NCI-H2196 (cell line): Measurements from ENCODE around the gene KDSR.
A peak's percentile ranks its signal among the peaks of the same experiment; 100 is the strongest.

Experiments
- DNase-seq: peaks from one replicate; lab custom pipeline; 2025; ENCODE audit not compliant: unreplicated experiment; lab: John Stamatoyannopoulos, UW

KDSR gene

GRCh38 chr18:63367053-63367953 lies at the start of gene KDSR:
TSS of gene KDSR (minus strand) at chr18:63367206. CDS start at chr18:63367118, 88 bp downstream.
- peak; percentile 97 for DNase-seq

- no peak for DNase-seq
These were observed 45.9 kb upstream of the KDSR start for GRCh38 chr18:63412953-63413352.

GRCh38 chr18:63410792-63411191 lies 43.8 kb upstream of the KDSR start:
- no peak for DNase-seq

GRCh38 chr18:63409301-63409700 lies 42.3 kb upstream of the KDSR start:
- no peak for DNase-seq

- DNase-seq, result no peak
These were observed 40.7 kb upstream of the KDSR start for GRCh38 chr18:63407734-63408133.

GRCh38 chr18:63405986-63406385 lies 39.0 kb upstream of the KDSR start:
- no peak for DNase-seq

- no peak for DNase-seq
These were observed 35.5 kb upstream of the KDSR start for GRCh38 chr18:63402246-63403162.

GRCh38 chr18:63399300-63399699 lies 32.3 kb upstream of the KDSR start:
- DNase-seq, result no peak

- no peak for DNase-seq
These were observed 30.3 kb upstream of the KDSR start for GRCh38 chr18:63397349-63397748.

GRCh38 chr18:63395503-63395902 lies 28.5 kb upstream of the KDSR start:
- no peak for DNase-seq

GRCh38 chr18:63394954-63395353 lies 27.9 kb upstream of the KDSR start:
- no peak for DNase-seq

GRCh38 chr18:63387861-63388260 lies 20.9 kb upstream of the KDSR start:
- DNase-seq, result no peak

GRCh38 chr18:63382843-63383242 lies 15.8 kb upstream of the KDSR start:
- no peak for DNase-seq

- DNase-seq, result no peak
These were observed 12.6 kb upstream of the KDSR start for GRCh38 chr18:63379639-63379962.

- no peak for DNase-seq
These were observed 12.1 kb upstream of the KDSR start for GRCh38 chr18:63378919-63379638.

- no peak for DNase-seq
These were observed 10.4 kb upstream of the KDSR start for GRCh38 chr18:63377275-63377980.

GRCh38 chr18:63376538-63376937 lies 9.5 kb upstream of the KDSR start:
- DNase-seq, result no peak

- no peak for DNase-seq
These were observed 7.5 kb upstream of the KDSR start for GRCh38 chr18:63374540-63374939.

GRCh38 chr18:63373161-63373560 lies 6.2 kb upstream of the KDSR start:
- no peak for DNase-seq

- DNase-seq, result no peak
These were observed 1.6 kb upstream of the KDSR start for GRCh38 chr18:63368611-63369010.
